NCI-H345 treated with DMSO at 0.1 percent for 48 hours (cell line): Measurements from ENCODE around the gene CBY3.
A peak's percentile ranks its signal among the peaks of the same experiment; 100 is the strongest.
"Not testable (repeated sequence)": the region's sequence is repeated elsewhere in the genome, so short reads cannot be mapped to it uniquely, and the experiment has no call there.

Experiments
- DNase-seq: peaks from one replicate; lab custom pipeline; 2025; ENCODE audit not compliant: unreplicated experiment; lab: John Stamatoyannopoulos, UW

Gene CBY3

DNA sequence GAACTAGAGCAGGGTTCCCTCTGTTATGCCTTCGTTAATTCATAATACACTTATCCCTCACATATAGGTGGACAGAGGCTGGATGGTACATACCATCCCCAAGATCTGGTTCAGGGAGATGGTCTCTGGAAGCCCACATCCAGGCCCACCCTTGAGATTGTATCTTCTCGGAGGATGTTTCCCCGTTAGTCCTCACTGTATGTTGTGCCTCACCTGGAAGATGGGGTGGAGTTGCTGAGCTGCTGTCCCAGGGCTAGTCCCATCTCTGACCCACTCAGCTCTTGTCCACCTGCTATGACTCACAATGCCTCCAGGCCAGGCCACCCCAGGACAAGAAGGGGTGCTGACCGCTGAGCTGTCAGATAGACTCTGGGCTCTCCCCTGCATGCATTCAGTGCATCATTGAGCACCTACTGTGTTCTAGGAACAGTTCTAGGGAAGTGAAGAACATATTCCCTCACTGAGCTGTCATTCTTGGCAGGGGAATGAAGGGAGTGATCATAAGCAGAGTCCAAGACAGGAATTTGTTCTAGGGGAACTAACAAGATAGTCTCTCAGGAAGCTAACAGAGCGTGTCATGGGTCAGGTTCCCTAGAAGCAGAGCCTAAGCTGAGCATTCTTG lies at the start of gene CBY3:
CBY3 (minus strand) TSS at position 255 of the 622 bp plus-strand sequence; CDS start at position 139, 116 bp downstream.
- no peak for DNase-seq

DNA sequence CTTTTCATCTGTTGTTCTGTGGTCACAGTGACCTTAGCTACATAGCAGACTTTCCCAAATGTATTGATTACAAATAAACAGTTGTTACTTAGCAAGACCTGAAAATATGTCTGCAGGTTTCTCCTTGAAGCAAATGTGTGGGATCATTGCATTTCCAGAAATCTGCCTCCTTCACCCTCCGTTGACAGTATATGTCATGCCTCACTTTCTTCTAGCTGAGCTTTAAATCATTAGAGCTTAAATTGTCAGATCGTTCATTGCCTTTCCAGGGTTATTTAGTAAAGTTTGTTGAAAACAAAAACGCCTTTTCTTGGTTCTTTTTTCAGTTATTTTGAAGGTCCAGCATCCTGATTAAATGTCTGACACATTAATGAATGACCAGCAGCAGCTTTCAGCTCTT lies 49.5 kb upstream of the CBY3 start:
- no peak for DNase-seq

DNA sequence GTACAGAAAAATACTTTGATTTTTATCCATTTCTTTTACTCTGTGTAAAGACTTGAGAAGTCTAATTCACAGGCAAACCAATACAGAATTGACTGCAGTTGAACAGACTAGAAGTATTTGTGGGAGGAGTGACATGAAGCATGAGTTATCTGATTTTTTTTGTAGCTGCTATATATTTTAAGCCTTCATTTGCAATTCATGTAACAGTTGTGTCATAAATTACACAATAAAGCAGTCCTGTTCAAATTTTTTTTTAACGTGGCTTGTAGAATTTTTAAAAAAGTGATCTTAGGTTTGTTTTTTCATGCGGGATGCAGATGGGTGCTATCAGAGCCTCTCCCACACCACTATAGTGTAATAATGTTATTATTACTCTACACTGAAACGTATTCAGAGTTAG lies 48.9 kb upstream of the CBY3 start:
- DNase-seq: no peak

DNA sequence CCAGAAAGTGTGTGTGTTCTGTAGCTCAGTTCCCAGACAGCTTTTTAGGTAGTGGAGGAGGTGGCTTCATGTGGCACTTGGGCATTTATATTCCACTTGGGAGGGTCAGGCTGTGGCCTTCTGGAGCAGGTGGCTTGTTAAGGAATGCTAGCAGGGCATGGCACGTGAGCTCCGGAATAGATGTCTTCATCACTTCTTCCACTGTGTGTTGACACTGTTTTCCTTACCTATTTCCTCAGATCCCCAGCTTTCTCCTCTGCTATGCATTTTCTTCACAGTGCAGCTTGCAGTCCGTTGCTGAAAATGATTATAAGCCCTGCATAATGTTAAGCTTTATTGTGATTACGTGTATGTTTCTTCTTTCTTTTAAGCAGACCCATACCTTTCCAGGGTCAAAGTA lies 48.5 kb upstream of the CBY3 start:
- DNase-seq: no peak

DNA sequence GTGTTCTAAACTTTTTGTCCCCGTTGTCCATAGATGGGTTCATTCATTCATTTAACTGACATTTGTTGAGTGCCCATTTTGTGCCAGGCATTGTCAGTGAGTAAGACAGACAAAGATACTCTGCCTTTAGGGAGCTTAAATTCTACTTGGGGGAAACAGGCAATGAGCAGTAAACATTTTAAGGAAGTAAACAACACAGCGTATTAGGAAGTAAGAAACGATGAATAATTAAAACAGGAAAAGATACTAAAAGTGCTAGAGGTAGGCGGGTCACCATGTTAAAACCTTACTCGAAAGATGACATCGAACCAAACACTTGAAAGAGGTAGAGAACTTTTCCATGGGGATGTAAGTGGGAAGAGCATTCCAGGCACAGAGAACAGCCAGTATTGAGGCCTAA lies 46.3 kb upstream of the CBY3 start:
- no peak for DNase-seq

DNA sequence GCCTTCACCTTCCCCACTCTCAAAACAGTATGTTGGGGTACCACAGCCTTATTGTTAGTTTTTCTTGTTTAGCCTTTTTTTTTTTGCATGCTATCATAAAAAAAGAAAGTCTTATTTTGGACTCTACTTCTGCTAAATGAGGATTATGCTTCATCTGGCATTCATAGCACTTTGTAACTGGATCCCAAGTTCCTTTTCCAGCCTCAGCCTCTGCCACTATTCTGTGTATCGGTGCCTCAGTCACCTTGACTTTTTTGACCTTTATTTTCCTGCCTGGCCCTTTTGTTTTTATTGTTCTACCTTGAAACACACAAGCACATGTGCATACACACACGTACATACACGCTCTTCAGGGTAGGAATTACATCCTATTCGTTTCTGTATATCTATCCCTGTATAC lies 43.3 kb upstream of the CBY3 start:
- no peak for DNase-seq

DNA sequence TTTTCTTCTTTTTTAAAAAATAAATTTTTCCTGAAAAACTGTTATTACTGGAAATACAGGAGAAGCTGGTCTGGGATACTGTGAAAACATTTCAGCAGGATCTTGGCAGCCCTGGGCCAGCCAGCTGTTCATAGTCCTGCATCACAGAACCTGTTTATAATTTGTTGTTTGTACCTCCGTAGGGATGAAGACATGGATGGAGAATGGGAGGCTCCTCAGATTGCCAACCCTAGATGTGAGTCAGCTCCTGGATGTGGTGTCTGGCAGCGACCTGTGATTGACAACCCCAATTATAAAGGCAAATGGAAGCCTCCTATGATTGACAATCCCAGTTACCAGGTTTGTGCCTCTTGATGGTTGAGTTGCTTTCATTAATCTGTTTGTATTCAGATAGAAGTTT lies 39.4 kb upstream of the CBY3 start:
- no peak for DNase-seq

DNA sequence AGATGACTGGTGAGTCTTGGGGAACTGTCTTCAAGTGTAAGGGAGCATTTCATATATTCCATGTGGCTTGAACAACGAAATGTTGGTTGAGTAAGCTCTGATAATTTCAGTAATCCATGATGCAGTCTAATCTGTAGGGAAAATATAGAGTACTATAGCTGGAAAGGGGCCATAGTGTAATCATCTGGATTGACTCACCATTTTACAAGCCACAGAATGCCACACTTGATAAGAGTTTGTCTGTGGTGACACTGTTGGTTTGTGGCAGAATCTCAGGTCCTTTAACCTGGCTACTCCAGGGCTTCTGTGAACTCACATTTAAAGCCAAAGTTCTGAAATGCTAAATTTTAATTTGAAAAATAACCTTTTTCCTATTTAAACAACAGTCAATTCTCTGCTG lies 35.5 kb upstream of the CBY3 start:
- no peak for DNase-seq

DNA sequence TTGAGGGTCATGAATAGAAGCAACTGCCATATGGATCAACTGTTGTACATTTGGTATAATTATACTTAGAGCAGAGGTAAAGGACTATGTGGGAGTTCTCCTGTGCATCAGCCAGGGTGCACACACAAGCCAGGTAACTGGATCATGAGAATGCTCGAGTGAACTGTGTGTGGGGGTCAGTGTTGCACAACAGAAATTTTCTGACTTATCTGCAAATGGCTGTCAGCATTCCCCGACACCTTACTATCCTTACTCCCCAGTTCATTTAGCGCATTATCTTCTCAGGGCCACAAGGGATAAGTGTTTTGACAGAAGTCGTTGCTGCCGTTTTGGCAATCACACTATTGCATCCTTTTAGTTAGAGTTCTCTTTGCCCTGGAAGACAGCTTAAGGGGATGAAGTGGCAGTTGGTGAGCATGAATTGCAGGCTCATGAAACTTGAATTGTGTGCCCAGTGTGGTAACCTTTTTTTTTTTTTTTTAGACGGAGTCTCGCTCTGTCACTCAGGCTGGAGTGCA lies 19.6 kb upstream of the CBY3 start:
- DNase-seq: no peak

DNA sequence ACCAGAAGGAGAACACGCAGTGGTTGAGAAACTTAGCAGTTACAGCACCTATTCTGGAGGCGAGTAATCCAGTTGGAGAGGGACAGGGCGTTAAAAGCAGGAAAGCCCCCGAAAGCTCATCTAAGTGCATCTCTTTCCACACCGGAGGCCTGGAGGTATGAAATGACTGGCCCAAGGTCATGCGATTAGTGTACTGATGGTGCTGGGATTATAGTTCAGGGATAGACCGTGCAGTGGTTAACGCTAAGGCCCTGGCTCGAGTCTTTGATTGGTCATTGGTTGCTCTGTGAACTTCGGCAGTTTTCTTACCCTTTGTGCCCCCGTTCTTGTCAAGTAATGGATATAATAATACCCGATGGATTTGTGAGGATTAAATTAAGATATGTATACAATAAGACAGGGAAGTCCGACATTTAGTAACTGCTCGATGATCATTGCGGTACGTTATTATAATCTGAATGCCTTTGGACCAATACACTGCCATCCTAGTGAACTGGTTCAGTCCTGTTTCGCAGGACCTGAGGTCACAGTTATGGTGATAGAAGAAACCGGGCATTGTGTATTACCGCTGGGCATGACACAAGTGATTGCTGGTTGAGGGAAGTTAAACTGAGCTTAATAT lies 18.9 kb upstream of the CBY3 start:
- DNase-seq: no peak

DNA sequence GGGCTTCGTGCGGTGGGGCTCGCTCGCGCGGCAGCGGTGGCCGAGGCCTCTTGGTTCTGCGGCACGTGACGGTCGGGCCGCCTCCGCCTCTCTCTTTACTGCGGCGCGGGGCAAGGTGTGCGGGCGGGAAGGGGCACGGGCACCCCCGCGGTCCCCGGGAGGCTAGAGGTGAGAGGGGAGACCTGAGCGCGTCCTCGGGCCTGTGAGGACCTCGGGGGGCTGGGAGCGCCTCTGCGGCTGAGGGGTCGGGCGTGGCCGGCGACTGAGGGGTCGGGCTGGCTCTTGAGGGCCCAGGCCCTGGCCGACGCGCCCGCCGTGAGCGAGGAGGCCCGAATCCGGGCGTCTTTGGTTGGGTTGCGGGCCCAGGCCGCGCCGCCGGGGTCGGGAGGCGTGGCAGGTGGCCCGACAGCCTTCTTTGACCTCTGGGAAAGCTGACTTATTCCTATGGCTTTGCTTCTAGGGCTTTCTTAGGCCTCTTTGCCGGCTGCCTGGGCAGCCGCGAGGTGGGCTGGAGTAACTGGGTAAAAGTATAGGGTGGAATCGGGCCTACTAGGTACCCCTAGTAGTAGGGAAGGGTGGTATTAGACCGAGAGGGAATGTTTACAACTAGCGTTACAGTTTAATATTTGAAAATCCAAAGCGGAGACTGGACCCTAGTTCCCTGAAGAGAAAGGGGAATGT lies 18.2 kb upstream of the CBY3 start, which contains the start of gene CANX:
CANX (plus strand) TSS at position 33 of the 681 bp plus-strand sequence. CDS start 6,715 bp downstream, outside the sequence.
- DNase-seq: no peak

DNA sequence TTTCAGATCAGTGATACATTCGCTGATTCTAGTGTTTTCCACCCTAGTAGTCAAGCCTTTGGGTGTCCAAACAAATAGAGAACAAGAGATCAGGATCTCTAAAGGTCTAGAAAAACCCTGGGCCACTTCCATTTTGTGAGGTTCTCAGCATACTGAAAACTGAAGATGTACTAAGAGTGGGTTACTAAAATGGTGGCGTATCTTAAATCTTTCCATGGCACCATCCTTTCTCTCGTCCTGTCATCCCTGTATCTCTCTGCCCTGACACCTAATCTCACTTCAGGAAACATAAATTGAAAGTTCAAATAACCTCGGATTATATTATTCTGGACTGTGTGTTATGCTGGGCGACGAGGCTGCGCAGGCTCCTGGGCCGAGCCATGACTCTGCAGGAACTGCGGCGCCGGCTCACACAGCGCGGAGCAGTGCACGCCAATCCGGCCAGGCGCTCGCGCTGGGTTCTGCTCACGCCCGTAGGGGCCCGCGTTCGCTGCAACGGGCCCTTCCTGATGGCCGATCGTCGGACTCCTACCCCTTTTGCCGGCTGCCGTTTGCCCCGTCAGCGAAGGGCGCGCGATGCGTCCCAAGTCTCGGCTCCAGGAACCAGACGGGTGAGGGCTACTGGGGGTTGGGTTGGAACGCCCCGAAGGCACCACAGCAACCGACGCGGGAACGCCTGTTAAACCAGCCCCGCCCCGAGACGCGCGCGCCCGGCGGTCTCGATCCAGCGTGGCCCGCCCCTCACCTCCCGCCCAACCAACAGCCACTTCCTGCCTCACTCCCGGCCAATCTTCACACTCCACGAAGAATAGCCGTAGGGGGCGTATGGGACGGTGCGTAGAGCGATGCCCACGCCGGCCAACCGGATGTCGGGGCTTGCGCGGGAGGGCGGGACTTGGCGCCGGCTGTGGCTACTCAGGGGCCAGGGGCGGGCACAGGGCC lies 17.4 kb upstream of the CBY3 start:
- DNase-seq: peak; percentile 95

DNA sequence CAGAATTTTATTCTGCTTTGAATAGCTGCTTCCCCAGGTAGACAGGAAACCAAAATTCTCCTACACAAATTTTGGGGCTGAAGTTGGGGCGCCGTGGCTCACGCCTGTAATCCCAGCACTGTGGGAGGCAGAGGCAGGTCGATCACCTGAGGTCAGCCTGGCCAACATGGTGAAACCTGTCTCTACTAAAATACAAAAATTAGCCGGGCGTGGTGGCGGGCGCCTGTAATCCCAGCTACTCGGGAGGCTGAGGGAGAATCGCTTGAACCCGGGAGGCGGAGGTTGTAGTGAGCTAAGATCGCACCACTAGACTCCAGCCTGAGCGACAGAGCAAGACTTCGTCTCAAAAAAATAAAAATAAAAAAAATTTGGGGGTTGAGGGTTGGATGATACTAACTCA lies 16.7 kb upstream of the CBY3 start:
- not testable (repeated sequence) for DNase-seq

DNA sequence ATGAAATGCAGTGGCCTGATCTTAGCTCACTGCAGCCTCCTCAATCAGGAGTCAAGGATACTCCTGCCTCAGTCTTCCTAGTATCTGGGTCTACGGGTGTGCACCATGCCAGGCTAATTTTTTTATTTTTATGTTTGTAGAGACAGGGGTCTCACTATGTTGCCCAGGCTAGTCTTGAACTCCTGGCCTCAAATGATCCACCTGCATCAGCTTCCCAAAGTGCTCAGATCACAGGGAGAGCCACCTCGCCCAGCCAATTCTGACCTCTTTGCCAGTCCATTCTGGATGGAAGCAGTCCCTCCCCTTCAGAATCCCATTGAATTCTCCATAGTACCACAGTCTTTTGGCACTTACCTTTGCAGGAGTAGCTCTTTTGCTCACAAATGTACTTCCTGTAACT lies 16.3 kb upstream of the CBY3 start:
- no peak for DNase-seq

DNA sequence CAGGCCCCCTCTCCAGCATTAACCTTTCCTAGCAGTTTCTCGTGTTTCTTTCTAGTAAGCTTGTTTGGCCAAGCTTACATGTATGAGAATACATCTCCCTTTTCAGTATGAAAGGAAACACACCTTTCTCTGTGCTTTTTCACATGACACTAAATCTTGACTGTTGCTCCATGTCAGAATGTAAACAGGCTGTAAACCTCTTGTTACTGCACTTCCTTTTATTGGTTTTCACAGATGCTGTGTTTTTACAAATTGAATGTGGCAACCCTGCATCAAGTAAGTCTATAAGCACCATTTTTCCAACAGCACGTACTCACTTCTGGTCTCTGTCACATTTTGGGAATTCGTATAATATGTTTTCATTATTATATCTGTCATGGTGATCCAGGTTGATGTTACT lies 15.8 kb upstream of the CBY3 start:
- no peak for DNase-seq

DNA sequence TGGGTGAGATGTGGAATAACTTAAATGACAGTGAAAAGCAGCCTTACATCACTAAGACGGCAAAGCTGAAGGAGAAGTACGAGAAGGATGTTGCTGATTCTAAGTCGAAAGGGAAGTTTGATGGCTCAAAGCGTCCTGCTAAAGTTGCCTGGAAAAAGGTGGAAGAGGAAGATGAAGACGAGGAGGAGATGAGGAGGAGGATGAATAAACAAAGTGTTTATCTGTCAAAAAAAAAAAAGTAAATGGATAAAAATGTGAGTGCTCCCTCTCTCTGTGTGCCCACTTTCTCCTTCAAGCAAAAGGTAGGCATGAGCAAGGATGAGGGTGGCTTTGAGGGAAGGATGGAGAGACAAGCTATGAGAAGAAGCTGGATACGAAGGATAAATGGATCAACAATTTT lies 13.7 kb upstream of the CBY3 start:
- DNase-seq: no peak

DNA sequence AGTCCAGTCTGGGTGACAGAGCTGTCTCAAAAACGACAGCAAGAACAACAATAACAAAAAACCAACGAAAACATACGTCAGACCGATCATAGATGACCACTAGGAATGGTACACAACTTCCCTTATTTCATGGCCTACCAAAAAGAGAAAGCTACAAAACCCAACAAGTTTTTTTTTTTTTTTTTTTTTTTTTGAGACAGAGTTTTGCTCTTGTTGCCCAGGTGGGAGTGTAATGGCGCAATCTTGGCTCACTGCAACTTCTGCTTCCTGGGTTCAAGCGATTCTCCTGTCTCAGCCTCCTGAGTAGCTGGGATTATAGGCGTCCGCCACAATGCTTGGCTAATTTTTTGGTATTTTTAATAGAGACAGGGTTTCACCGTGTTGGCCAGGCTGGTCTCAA lies 8.4 kb upstream of the CBY3 start:
- not testable (repeated sequence) for DNase-seq

DNA sequence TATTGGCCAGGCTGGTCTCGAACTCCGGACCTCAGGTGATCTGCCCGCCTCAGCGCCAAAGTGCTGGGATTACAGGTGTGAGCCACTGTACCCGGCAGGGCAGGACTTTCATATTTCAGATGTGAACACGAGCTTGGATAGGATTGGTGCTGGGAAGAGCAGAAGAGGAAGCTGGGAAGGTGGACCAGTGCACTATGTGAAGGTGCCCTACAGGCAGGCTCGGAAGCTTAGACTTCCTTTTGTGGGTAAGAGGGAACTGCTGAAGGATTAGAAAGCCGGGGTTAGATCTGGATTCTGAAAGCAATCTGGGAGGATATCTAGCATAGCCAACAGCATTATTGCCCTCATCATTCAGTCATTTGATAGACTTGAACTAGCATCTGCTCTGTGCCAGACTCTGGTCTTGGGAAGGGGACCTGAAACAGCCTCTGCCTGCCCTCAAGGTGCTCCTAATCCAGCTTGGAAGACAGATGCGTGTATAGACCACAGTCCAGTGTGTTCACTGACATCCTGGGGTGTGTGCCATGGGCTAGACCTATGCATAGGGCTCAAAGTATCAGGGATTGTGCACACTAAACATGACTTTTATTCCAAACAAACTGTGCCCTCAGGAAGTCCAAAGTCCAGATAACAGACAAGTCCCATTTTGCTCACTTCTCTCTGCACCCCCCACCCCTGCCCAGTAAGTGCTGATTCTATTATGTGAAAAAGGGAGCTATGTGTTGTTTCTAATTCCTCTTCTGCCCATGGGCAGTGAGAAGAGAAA lies 637 bp downstream of the CBY3 start:
- DNase-seq: no peak

DNA sequence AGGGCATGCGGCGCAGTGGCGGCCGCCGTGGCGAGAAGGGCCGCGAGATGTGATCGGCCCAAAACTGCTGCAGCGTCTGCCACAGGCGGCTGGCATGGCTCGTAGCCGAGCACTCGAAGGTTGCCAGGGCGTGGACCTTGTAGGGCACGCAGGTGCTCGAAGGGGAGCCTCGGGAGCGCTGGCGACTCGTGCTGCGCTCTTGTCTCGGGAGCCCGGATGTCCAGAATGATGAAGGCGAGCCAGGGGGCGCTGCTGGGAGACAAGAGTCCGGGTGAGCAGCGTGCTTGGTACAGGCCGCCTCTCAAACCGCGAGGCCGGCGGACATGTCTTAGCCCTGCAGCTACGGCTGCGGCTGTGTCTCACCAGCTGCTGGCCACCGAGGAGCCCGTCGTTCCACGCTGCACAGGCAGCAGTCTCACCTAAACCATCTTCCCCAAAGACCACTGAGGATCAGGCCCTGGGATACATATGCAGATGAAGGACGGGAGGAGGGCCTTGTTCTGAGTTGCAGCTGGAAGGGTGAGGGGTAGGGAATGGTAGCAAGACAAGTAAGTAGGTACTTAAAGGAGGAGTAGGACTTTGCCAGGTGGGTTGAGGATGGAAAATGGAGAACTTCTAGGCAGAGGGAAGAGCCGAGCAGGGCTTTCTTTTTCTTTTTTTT lies 1.7 kb downstream of the CBY3 start:
- DNase-seq: peak; percentile 48
